T47D (cell line): ENCODE results near the gene TMEM167B.
"Not testable (repeated sequence)": the region's sequence is repeated elsewhere in the genome, so short reads cannot be mapped to it uniquely, and the experiment has no call there.

Source experiments
- DNase-seq, 2 experiments: peaks; one replicate each; pipeline versions ENCODE4 v3.0.0 to v3.0.0-alpha.2; 2011 to 2012; ENCODE audit warnings: low read depth in 1 of 2, low spot score in 1 of 2
- JUND ChIP-seq: IDR thresholded peaks from 2 replicates; pipeline ENCODE4 v1.6.1; 2012; ENCODE audit warnings: low read depth
- in situ Hi-C: cut with HindIII; loops from 2 replicates; pipeline ENCODE4 v1.10.0; 2016; ENCODE audit warnings: low sequenced_read_pairs, low pct_unique_long_range_greater_than_20kb

Gene TMEM167B

GRCh38 chr1:109090196-109091077 is at the start of gene TMEM167B:
TSS of gene TMEM167B (plus strand) at chr1:109090764. CDS start at chr1:109090873, 109 bp downstream.
- in situ Hi-C loops: no loop called here
- peak; percentile 38 to 91 for DNase-seq
- TF ChIP-seq JUND: no peak

- DNase-seq: no peak
- no peak for TF ChIP-seq JUND
- in situ Hi-C loops: no loop called here
These were observed 49.5 kb upstream of the TMEM167B start for GRCh38 chr1:109040989-109041620.

- in situ Hi-C loops: no loop called here
- TF ChIP-seq JUND: no peak
- DNase-seq: peak; percentile 95 to 96
These were observed 48.7 kb upstream of the TMEM167B start, which contains the start of gene WDR47 for GRCh38 chr1:109041621-109042468. TSS of gene WDR47 (minus strand) at chr1:109042102. CDS start at chr1:109023512, 18,590 bp downstream.

GRCh38 chr1:109045595-109045994 is 45.0 kb upstream of the TMEM167B start:
- TF ChIP-seq JUND: no peak
- no peak for DNase-seq
- in situ Hi-C loops: no loop called here

GRCh38 chr1:109046671-109047070 is 43.9 kb upstream of the TMEM167B start:
- no peak for TF ChIP-seq JUND
- in situ Hi-C loops: no loop called here

GRCh38 chr1:109047339-109047738 is 43.2 kb upstream of the TMEM167B start:
- TF ChIP-seq JUND: no peak
- in situ Hi-C loops: no loop called here
- no peak for DNase-seq

More at GRCh38 chr1:109046671-109047070, 43.9 kb upstream of the TMEM167B start:
- no peak for DNase-seq

- TF ChIP-seq JUND: no peak
- DNase-seq: no peak
- in situ Hi-C loops: no loop called here
These were observed 42.2 kb upstream of the TMEM167B start for GRCh38 chr1:109048335-109048734.

- in situ Hi-C loops: no loop called here
- no peak for TF ChIP-seq JUND
- peak in 1 of 2 experiments; percentile 22 for DNase-seq
These were observed 40.2 kb upstream of the TMEM167B start for GRCh38 chr1:109050228-109050995.

GRCh38 chr1:109052145-109052544 is 38.4 kb upstream of the TMEM167B start:
- DNase-seq, in situ Hi-C loops: not testable (repeated sequence)

GRCh38 chr1:109056064-109056463 is 34.5 kb upstream of the TMEM167B start:
- no peak for TF ChIP-seq JUND
- DNase-seq: no peak
- in situ Hi-C loops: no loop called here

- DNase-seq: no peak
- TF ChIP-seq JUND: no peak
- in situ Hi-C loops: no loop called here
These were observed 31.5 kb upstream of the TMEM167B start for GRCh38 chr1:109059026-109059425.

GRCh38 chr1:109060707-109061106 is 29.9 kb upstream of the TMEM167B start:
- in situ Hi-C loops: no loop called here
- no peak for TF ChIP-seq JUND
- DNase-seq: no peak
